Measurements from ENCODE around the gene RFC4.

The RFC4 gene

DNA sequence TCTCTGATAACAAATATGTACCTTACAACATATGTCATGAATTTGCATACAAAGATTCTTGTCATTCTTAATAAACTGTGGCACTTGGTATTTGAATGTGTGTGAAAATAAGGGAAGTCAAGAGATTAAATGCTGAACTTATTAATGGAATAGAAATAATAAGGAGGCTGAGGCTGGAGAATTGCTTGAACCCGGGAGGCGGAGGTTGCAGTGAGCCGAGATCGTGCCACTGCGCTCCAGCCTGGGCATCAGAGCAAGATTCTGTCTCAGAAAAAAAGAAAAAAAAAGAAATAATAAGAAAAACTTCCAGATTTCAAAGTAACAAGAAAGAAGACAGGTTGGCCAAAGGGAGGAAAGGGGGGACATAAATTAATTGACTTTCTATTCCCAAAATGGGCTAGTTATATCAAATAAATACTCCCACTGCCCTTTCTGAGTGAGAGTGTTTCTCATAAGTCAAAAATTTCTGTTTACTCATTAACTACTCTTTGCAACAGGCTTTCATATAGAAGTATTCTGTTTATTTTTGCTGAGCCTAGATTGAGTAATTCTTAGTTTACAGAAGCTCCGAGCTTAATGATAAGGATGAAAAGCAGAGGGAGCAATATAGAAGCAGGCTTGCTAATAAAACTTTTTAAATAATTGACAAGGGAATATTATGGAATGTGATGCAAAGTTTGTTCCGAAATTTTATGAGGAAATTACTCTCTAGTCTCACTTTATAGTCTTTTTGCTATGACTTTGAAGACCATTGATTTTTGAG is 63.5 kb downstream of the RFC4 start:
- DNase-seq = no peak
